DOHH2 (cell line): ENCODE results near the gene WDR89.

Source experiments
- CTCF ChIP-seq: fragments of 200-600 bp; sonication (generic); IDR thresholded peaks from one replicate; pipeline ENCODE4 v1.5.1; 2014; ENCODE audit warnings: antibody characterized with exemption, mild to moderate bottlenecking, low read depth, low read length; ENCODE audit not compliant: poor library complexity, severe bottlenecking
- EZH2phosphoT487 ChIP-seq: fragments of 200-600 bp; sonication (generic); IDR thresholded peaks from 2 replicates; pipeline ENCODE4 v1.6.1; 2017; ENCODE audit warnings: borderline replicate concordance, mild to moderate bottlenecking, antibody characterized with exemption, low read length, moderate library complexity, mixed read lengths

GRCh38 chr14:63647696-63648410, 6.2 kb upstream of the WDR89 start:
- TF ChIP-seq CTCF, result no peak
- no peak for TF ChIP-seq EZH2phosphoT487
